ENCODE data around the gene PAH.
A peak's percentile ranks its signal among the peaks of the same experiment; 100 is the strongest.

The PAH gene

GRCh38 chr12:102951841-102952240, 34.8 kb upstream of the PAH start:
- TF ChIP-seq CTCF (IDR thresholded peaks at IDR 0.05; ENCODE audit: extremely low read depth, insufficient read depth, missing control alignments) = no peak
- DNase-seq (ENCODE audit: low spot score) = no peak
- in situ Hi-C loops (cut with MboI; ENCODE audit: low pct_unique_long_range_greater_than_20kb, low sequenced_read_pairs, unreplicated experiment) = no loop called here

GRCh38 chr12:102950950-102951619, 34.0 kb upstream of the PAH start:
- no peak for DNase-seq (ENCODE audit: low spot score)

GRCh38 chr12:102950107-102950949, 33.3 kb upstream of the PAH start:
- peak; percentile 28 for TF ChIP-seq CTCF (IDR thresholded peaks at IDR 0.05; ENCODE audit: extremely low read depth, insufficient read depth, missing control alignments)
- in situ Hi-C loops (cut with MboI; ENCODE audit: low pct_unique_long_range_greater_than_20kb, low sequenced_read_pairs, unreplicated experiment) = no loop called here
- no peak for DNase-seq (ENCODE audit: low spot score)

More at GRCh38 chr12:102950950-102951619, 34.0 kb upstream of the PAH start:
- in situ Hi-C loops (cut with MboI; ENCODE audit: low pct_unique_long_range_greater_than_20kb, low sequenced_read_pairs, unreplicated experiment) = no loop called here
- no peak for TF ChIP-seq CTCF (IDR thresholded peaks at IDR 0.05; ENCODE audit: extremely low read depth, insufficient read depth, missing control alignments)

- no peak for DNase-seq (ENCODE audit: low spot score)
- peak; percentile 92 for TF ChIP-seq CTCF (IDR thresholded peaks at IDR 0.05; ENCODE audit: extremely low read depth, insufficient read depth, missing control alignments)
- in situ Hi-C loops (cut with MboI; ENCODE audit: low pct_unique_long_range_greater_than_20kb, low sequenced_read_pairs, unreplicated experiment) = loop anchor here (10.0 kb wide), 1 partner anchor 596 kb away; no protein-coding TSS in a partner anchor
Measured at GRCh38 chr12:102948941-102949352, 31.9 kb upstream of the PAH start.

- DNase-seq (ENCODE audit: low spot score) = no peak
- in situ Hi-C loops (cut with MboI; ENCODE audit: low pct_unique_long_range_greater_than_20kb, low sequenced_read_pairs, unreplicated experiment) = loop anchor here (10.0 kb wide), 1 partner anchor 599 kb away; no protein-coding TSS in a partner anchor
- TF ChIP-seq CTCF (IDR thresholded peaks at IDR 0.05; ENCODE audit: extremely low read depth, insufficient read depth, missing control alignments) = no peak
Measured at GRCh38 chr12:102946042-102946441, 29.0 kb upstream of the PAH start.

GRCh38 chr12:102939670-102940222, 22.7 kb upstream of the PAH start:
- TF ChIP-seq CTCF (IDR thresholded peaks at IDR 0.05; ENCODE audit: extremely low read depth, insufficient read depth, missing control alignments) = peak; percentile 27
- no peak for DNase-seq (ENCODE audit: low spot score)
- in situ Hi-C loops (cut with MboI; ENCODE audit: low pct_unique_long_range_greater_than_20kb, low sequenced_read_pairs, unreplicated experiment) = loop anchor here (10.0 kb wide), 1 partner anchor 605 kb away; no protein-coding TSS in a partner anchor
